Frontal cortex (tissue), 4 donors: Measurements from ENCODE around the gene ZMYND10. TPM values are rescaled to one million over a fixed set of nuclear protein-coding genes. Genes with fewer than 3 reads are reported as not detected.
A peak's percentile ranks its signal among the peaks of the same experiment; 100 is the strongest.

Source experiments
- DNase-seq, 2 donors: peaks; one replicate each; pipeline ENCODE4 v3.0.0; 2012; ENCODE audit warnings: low spot score in 2 of 2
- FAIRE-seq: peaks from 2 replicates; lab custom pipeline; 2012; peaks lifted over from hg19 to GRCh38; lab: Jason Lieb, UNC
- total RNA-seq: library from RNA; depleted of rRNA; stranded (reverse); fragments of >200 nt; gene quantifications from one replicate; pipeline ENCODE4 v1.2.3, GENCODE V29; 2014
- donor health status: control.
- donor health status: control.
- donor health status: control.

Gene ZMYND10
- total RNA-seq, 1 donor from 2014 or later = 3.7 TPM

DNA sequence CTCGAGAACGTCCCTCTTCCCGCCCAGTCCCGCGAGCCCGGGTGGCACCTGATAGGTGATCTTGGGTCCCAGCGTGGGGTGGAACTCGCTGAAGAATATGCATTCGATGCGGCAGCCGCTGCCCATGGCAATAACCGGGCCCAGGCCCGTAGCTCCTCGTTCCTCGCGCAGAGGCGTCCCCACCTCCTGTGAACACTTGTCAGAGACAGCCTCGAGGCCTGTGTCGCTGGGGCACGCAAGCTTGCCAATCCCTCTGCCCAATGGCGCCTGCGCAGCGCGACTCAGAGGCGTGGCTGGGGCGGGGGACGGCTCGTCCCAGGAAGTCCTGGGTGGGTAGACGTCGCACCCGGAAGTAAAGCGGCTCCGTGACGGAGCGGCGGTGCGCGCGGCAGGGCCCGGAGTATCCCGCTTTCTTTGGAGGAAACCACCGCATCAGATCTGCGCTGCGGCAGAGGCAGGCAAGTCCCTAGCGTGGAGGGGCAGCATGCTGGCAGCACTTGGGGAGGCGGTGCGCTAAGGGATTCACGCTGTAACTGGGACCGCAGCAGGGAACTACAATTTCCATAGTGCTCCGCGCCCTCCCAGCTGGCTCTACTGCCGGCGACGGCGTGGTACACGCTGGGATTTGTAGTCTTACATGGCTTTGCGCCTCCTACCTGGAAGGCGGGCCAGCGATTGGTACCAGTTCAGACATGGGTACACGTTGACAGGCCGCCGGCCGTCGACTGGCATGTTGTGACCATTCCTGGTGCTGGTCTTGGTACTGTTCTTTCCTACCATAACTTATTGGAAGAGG lies 5.2 kb upstream of the ZMYND10 start, which contains the start of the genes CYB561D2 and NPRL2:
Gene CYB561D2, plus strand, starts transcription at position 336 of the 796 bp plus-strand sequence. CDS start 572 bp downstream, outside the sequence.
Gene NPRL2, minus strand, starts transcription at position 249 of the 796 bp plus-strand sequence. Its CDS starts 123 bp downstream, at position 126.
- no peak for FAIRE-seq
- peak; percentile 95 to 98 for DNase-seq

- DNase-seq (no peak), FAIRE-seq (no peak)
These were observed 4.6 kb upstream of the ZMYND10 start for GRCh38 chr3:50350213-50350526.

DNA sequence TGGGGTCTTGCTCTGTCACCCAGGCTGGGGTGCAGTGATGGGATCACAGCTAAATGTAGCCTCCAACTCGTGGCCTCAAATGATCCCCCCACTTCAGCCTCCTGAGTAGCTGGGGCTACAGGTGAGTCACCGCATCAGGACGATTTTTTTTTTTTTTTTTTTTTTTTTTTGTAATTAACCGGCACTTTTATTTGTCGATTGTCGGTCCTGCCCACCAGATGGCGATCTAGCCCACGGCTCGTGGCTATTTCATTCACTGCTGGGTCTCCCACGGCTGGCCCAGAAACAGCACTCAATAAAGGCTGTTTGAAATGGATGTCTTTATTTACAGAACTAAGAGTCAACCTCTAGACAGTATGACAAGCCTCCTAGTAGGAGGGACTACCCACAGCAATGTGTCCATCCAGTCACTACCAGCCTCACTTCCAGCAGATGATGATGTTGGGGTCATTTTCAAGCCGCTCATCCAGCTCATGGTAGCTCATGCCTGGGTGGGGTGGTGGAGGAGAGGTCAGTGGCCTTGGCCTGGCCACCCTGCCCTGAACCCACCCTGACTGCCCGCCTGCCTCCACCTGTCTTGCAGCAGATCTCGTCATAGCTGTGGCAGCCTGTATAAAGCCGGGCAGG lies 1.8 kb upstream of the ZMYND10 start:
- FAIRE-seq = peak; percentile 15

GRCh38 chr3:50345008-50345407 lies 524 bp downstream of the ZMYND10 start:
- DNase-seq (no peak), FAIRE-seq (no peak)

More for the DNA sequence above, 1.8 kb upstream of the ZMYND10 start:
- peak; percentile 67 to 75 for DNase-seq

DNA sequence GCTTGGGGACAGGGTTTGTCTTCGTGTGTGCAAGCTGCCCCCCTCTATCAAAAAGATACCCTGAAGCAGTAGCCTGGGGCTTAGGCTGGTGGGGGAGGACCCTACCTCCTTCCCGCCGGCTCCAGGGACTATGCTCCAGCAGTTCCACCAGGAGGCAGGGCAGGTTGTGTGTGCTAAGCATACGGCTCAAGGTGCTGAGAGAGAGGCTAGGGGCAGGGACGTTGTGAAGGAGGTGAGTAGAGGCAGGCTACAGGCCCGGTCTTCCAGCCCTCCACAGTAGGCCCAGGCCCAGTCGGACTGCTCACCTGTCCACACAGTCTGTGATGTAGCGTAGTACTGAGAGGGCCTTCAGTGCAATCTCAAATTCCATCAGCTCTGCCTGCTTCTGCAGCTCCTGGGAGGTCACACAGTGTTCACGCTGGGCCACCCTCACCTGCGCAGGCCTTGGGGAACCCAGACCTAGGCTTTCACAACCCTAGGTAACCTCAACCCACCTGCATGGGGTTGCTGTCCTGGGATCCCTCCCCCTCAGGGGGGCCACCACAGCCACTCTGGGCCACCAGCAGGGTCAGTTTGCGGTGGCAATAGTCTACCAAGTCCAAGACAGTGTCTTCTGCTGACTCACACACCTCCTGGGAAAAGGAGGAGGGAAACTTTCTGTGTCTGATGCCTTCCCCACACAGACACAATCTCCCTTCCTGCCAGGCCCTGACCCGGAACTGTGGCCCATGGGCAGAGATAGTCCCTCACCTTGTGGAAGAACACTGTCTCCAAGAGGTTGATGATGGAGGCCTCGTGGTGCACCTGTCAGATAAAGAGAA lies 2.5 kb downstream of the ZMYND10 start:
- FAIRE-seq (no peak), DNase-seq (no peak)

GRCh38 chr3:50341996-50342650 lies 3.4 kb downstream of the ZMYND10 start:
- FAIRE-seq (no peak), DNase-seq (no peak)

DNA sequence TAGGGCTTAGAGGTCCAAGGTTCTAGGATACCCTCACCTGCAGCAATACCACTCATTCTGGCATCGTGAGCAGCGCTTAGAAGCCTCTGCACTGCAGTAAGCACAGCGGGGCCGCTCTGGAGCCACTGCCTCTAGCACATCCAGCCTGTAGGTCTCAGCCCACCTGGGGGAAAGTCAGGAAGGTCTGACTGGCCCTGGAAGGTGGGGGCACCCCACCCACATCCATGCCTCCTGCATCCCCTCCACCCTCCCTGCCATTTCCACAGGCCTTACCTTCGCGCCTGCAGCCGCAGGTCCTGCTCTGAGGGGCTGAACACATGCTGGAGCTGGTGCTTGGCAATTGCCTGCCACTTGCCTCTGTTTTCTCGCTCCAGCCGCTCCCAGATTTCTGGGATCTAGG lies 4.0 kb downstream of the ZMYND10 start:
- no peak for DNase-seq
- FAIRE-seq = no peak

DNA sequence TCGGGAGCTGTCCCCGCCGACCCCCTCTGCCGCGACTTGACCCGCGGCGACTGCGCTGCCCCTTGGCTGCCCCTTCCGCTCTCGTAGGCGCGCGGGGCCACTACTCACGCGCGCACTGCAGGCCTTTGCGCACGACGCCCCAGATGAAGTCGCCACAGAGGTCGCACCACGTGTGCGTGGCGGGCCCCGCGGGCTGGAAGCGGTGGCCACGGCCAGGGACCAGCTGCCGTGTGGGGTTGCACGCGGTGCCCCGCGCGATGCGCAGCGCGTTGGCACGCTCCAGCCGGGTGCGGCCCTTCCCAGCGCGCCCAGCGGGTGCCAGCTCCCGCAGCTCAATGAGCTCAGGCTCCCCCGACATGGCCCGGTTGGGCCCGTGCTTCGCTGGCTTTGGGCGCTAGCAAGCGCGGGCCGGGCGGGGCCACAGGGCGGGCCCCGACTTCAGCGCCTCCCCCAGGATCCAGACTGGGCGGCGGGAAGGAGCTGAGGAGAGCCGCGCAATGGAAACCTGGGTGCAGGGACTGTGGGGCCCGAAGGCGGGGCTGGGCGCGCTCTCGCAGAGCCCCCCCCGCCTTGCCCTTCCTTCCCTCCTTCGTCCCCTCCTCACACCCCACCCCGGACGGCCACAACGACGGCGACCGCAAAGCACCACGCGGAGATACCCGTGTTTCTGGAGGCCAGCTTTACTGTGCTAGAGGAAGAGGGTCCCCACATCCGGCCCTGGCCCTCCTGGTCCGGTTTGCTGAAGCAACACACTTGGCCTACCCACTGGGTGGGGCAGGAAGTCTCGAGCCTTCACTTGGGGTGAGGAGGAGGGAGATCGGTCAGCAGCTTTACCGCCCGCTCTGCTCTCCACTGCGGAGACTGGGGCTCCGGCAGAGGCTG lies 4.8 kb downstream of the ZMYND10 start, which contains the start of gene RASSF1:
Gene RASSF1, minus strand, starts transcription at position 389 of the 882 bp plus-strand sequence. Its CDS starts 31 bp downstream, at position 358.
- no peak for FAIRE-seq

GRCh38 chr3:50340147-50340447 lies 5.4 kb downstream of the ZMYND10 start:
- DNase-seq = no peak
- no peak for FAIRE-seq

More for the DNA sequence above, 4.8 kb downstream of the ZMYND10 start, which contains the start of gene RASSF1:
- no peak for DNase-seq

GRCh38 chr3:50339485-50340146 lies 5.9 kb downstream of the ZMYND10 start:
- no peak for DNase-seq
- no peak for FAIRE-seq

DNA sequence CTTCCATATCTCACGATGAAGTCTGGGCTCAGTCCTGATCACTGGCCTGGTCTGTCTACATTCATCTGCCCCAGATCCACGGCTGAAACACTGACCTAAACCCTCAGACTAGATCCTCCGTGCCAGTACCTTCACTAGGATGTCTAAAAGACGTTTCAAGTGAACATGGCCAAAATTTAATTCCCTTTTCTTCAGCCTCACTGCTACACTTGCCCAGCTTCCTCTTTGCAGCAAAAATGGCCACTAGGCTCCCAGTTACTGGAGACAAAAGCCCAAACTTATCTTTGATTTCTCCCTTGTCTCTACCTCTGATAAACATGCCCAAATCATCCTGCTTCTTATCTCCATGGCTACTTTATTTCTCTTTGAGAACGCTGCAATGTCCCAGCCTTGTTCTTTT lies 6.6 kb downstream of the ZMYND10 start:
- DNase-seq = no peak
- no peak for FAIRE-seq

DNA sequence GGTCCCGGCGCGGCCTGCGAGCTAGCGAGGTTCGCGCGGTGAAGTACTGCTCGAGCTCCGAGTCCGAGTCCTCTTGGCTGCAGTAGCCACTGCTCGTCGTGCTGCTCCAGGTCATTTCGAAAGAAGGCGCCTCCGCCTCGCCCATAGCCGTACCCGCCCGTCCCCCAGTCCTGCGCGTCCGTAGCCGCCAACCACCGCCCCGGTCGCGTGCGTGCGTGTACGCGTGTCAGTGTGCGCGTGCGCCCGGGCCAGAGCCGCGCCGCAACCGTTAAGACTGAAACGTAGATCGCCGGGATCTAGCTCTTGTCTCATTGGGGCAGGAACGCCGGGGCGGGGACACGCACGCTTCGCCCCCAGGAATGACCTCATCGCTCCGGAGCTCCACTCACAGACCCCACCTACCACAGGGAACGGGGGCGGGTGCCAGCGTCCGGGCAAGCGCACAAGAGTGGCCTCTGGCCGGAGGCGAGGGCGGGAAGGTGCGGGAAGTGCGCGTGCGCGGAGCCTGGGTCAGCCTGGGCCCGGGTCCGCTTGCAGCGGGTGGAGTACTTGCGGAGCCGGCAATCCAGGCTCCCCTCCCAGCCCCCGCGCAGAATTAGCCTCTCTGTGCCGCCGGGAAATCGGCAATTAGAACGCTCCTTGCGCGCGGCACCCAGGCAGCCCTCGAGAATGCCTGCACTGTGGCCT lies 8.2 kb downstream of the ZMYND10 start:
- FAIRE-seq = no peak

DNA sequence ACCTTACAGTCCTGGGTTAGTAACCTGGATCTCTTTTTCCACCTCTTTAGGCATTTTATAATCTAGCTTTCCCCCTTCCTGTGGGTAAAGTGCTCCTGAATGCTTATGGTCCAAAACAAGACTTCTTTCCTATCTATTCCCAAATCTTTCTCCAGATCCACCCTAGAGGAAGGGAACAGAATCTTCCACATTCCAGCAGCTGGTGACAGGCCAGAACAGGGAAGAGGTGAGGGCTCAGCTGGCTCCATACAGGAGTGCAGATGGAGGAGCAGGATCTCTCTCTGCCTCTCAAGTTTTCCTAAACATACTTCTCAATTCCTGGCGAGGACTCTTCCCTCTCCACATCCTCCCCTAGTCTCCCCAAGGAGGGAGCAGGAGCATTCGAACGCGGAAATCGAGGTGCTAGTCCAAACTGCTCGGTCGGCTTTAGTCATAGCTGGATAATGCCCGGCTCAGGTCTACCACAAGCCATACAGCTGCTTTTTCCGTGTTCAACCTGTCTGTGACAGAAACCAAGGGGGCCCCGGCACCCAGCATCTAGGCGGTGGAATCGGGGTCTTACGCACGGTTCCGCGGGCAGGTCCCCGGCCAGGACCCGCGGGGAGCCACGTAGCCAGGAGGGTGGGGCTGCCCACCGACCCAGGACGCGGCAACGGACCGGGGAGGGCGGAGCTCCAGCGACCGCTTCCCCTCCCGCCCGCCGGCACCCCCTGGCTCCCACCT lies 8.9 kb downstream of the ZMYND10 start:
- DNase-seq (no peak), FAIRE-seq (no peak)

More for the DNA sequence above, 8.2 kb downstream of the ZMYND10 start:
- DNase-seq = peak; percentile 99 to 100

GRCh38 chr3:50334339-50335075 lies 11.0 kb downstream of the ZMYND10 start:
- FAIRE-seq (no peak), DNase-seq (no peak)

DNA sequence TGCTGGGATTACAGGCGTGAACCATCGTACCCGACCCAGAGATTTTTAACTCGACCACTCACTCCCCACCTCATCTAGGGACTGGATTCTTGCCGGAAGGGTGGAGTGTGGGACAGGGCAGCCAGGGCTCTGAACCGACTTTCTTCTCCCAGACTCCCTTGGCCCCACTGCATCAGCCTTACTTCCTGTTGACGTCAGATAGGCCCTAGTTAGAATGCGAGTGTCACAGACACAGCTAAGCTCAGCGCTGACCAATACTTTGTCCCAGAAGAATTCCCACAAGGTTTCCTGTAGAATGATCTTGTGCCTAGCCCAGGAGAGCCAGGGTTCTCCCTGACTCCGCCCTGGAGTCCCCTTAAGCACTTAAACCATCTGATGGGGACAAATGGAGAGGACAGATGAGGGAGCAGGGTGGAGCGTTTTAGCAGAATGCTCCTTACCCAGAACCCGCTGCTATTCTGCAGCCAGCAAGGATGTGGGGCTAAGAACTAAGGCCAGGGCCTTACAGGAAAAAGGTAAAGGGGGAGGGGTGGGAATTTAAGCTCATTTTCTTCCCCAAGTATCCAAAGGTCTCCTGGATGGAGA lies 11.7 kb downstream of the ZMYND10 start:
- FAIRE-seq (no peak), DNase-seq (peak in 1 of 2 donors; percentile 54)

GRCh38 chr3:50331364-50331907 lies 14.1 kb downstream of the ZMYND10 start:
- DNase-seq (no peak), FAIRE-seq (no peak)
